Ectodermal cell (in vitro differentiated cells): ENCODE measurements around the gene CCNG2.

ENCODE experiments used
- H3K27ac ChIP-seq: 2 replicates; pipeline ENCODE4 v1.7.0; 2013; ENCODE audit warnings: mild to moderate bottlenecking, low read depth, low read length; ENCODE audit not compliant: insufficient read depth, poor library complexity, severe bottlenecking
- H3K27me3 ChIP-seq: 2 replicates; pipeline ENCODE4 v1.7.0; 2013; ENCODE audit warnings: mild to moderate bottlenecking, low read length; ENCODE audit not compliant: insufficient read depth, control insufficient read depth, poor library complexity, severe bottlenecking
- H3K36me3 ChIP-seq: one replicate; pipeline ENCODE4 v1.7.0; 2013; ENCODE audit warnings: low read length; ENCODE audit not compliant: control insufficient read depth, insufficient read depth
- H3K4me1 ChIP-seq: one replicate; pipeline ENCODE4 v1.7.0; 2013; ENCODE audit warnings: low read length; ENCODE audit not compliant: control insufficient read depth, insufficient read depth
- H3K4me3 ChIP-seq: 2 replicates; pipeline ENCODE4 v1.7.0; 2013; ENCODE audit warnings: low read depth, low read length, control low read depth; ENCODE audit not compliant: insufficient read depth
- H3K9me3 ChIP-seq: 2 replicates; pipeline ENCODE4 v1.7.0; 2013; ENCODE audit warnings: mild to moderate bottlenecking, low read length, moderate library complexity; ENCODE audit not compliant: control insufficient read depth
- WGBS, 2 experiments: methylation state at CpG; one replicate each; pipeline ENCODE4 v1.1.7; 2013; ENCODE audit warnings: missing lambda C conversion rate in 2 of 2; 5-methylcytosine and 5-hydroxymethylcytosine counted together

The CCNG2 gene

GRCh38 chr4:77146186-77147078 lies 10.6 kb upstream of the CCNG2 start:
- no peaks in the 10 kb centered on the region for H3K27me3 ChIP-seq
- H3K27ac ChIP-seq: no peak overlapping the region
- no peak overlapping the region for H3K4me3 ChIP-seq
- H3K4me1 ChIP-seq: no peaks in the 10 kb centered on the region
- 93 to 97% methylated on average over 3 of the region's 3 CpGs for WGBS, 2 experiments
- H3K9me3 ChIP-seq: no peaks in the 10 kb centered on the region
- H3K36me3 ChIP-seq: no peaks in the 10 kb centered on the region

GRCh38 chr4:77147079-77147782 lies 9.8 kb upstream of the CCNG2 start:
- 96 to 100% methylated on average over 4 to 5 of the region's 5 CpGs for whole genome bisulfite sequencing, 2 experiments
- Histone ChIP-seq H3K4me3 (no peak overlapping the region), H3K36me3 (no peaks in the 10 kb centered on the region), H3K27ac (no peak overlapping the region), H3K9me3 (no peaks in the 10 kb centered on the region), H3K4me1 (no peaks in the 10 kb centered on the region), H3K27me3 (no peaks in the 10 kb centered on the region)

GRCh38 chr4:77148078-77148477 lies 8.9 kb upstream of the CCNG2 start:
- H3K27ac ChIP-seq: no peak overlapping the region
- 92 to 94% methylated on average over 1 of the region's 2 CpGs for WGBS, 2 experiments
- peaks cover 6% of the 10 kb centered on the region for H3K4me1 ChIP-seq
- no peaks in the 10 kb centered on the region for H3K36me3 ChIP-seq
- no peaks in the 10 kb centered on the region for H3K27me3 ChIP-seq
- H3K9me3 ChIP-seq: no peaks in the 10 kb centered on the region
- no peak overlapping the region for H3K4me3 ChIP-seq

GRCh38 chr4:77149789-77150188 lies 7.2 kb upstream of the CCNG2 start:
- Histone ChIP-seq H3K27me3 (no peaks in the 10 kb centered on the region), H3K36me3 (no peaks in the 10 kb centered on the region), H3K4me3 (no peak overlapping the region), H3K4me1 (peaks cover 16% of the 10 kb centered on the region), H3K9me3 (no peaks in the 10 kb centered on the region), H3K27ac (no peak overlapping the region)
- 60% methylated on average over 1 of the region's 1 CpG; no CpG with 5 or more reads in 1 of the 2 experiments for WGBS, 2 experiments

GRCh38 chr4:77151241-77151640 lies 5.8 kb upstream of the CCNG2 start:
- no peak overlapping the region for H3K27ac ChIP-seq
- no peaks in the 10 kb centered on the region for H3K9me3 ChIP-seq
- H3K27me3 ChIP-seq: no peaks in the 10 kb centered on the region
- WGBS, 2 experiments: 90 to 98% methylated on average over 5 of the region's 6 CpGs
- H3K36me3 ChIP-seq: no peaks in the 10 kb centered on the region
- H3K4me1 ChIP-seq: peaks cover 30% of the 10 kb centered on the region
- H3K4me3 ChIP-seq: no peak overlapping the region

- Histone ChIP-seq H3K27ac (no peak overlapping the region), H3K27me3 (no peaks in the 10 kb centered on the region), H3K36me3 (no peaks in the 10 kb centered on the region), H3K4me1 (peaks cover 31% of the 10 kb centered on the region), H3K4me3 (no peak overlapping the region), H3K9me3 (no peaks in the 10 kb centered on the region)
- 48 to 50% methylated on average over 5 of the region's 5 CpGs for WGBS, 2 experiments
Observed at GRCh38 chr4:77152421-77152820, 4.6 kb upstream of the CCNG2 start.

GRCh38 chr4:77153006-77153405 lies 4.0 kb upstream of the CCNG2 start:
- Histone ChIP-seq H3K4me3 (no peak overlapping the region), H3K27me3 (no peaks in the 10 kb centered on the region), H3K36me3 (no peaks in the 10 kb centered on the region), H3K9me3 (no peaks in the 10 kb centered on the region), H3K27ac (no peak overlapping the region), H3K4me1 (peaks cover 31% of the 10 kb centered on the region)
- 77 to 82% methylated on average over 3 of the region's 3 CpGs for WGBS, 2 experiments

- H3K4me1 ChIP-seq: peaks cover 31% of the 10 kb centered on the region
- no peaks in the 10 kb centered on the region for H3K27me3 ChIP-seq
- no peak overlapping the region for H3K4me3 ChIP-seq
- H3K36me3 ChIP-seq: peaks cover 6% of the 10 kb centered on the region
- no peaks in the 10 kb centered on the region for H3K9me3 ChIP-seq
- H3K27ac ChIP-seq: no peak overlapping the region
Observed at GRCh38 chr4:77154065-77154464, 2.9 kb upstream of the CCNG2 start.

GRCh38 chr4:77154761-77155499 lies 2.1 kb upstream of the CCNG2 start:
- 75 to 76% methylated on average over 4 of the region's 4 CpGs for WGBS, 2 experiments
- Histone ChIP-seq H3K4me3 (no peak overlapping the region), H3K4me1 (peaks cover 31% of the 10 kb centered on the region), H3K36me3 (peaks cover 13% of the 10 kb centered on the region), H3K27me3 (no peaks in the 10 kb centered on the region), H3K27ac (no peak overlapping the region), H3K9me3 (no peaks in the 10 kb centered on the region)
